Putamen (tissue), 1 donor: ENCODE measurements around the gene MICAL2.

Experiments
- DNase-seq: peaks from one replicate; pipeline ENCODE4 v3.0.0-alpha.2; 2016; ENCODE audit warnings: low spot score

MICAL2 gene

GRCh38 chr11:12077535-12078280 is 32.7 kb upstream of the MICAL2 start:
- no peak for DNase-seq

GRCh38 chr11:12079726-12080556 is 30.4 kb upstream of the MICAL2 start:
- peak; percentile 63 for DNase-seq

- DNase-seq = no peak
Measured at GRCh38 chr11:12083380-12083779, 27.0 kb upstream of the MICAL2 start.

GRCh38 chr11:12084256-12084655 is 26.1 kb upstream of the MICAL2 start:
- DNase-seq = no peak

- DNase-seq = no peak
Measured at GRCh38 chr11:12085371-12086251, 24.8 kb upstream of the MICAL2 start.

GRCh38 chr11:12086271-12087074 is 23.9 kb upstream of the MICAL2 start:
- no peak for DNase-seq

GRCh38 chr11:12087075-12088004 is 23.1 kb upstream of the MICAL2 start:
- no peak for DNase-seq

GRCh38 chr11:12088047-12088481 is 22.3 kb upstream of the MICAL2 start:
- DNase-seq = no peak

GRCh38 chr11:12088531-12088930 is 21.9 kb upstream of the MICAL2 start:
- no peak for DNase-seq

GRCh38 chr11:12089041-12089440 is 21.3 kb upstream of the MICAL2 start:
- no peak for DNase-seq

- DNase-seq = no peak
Measured at GRCh38 chr11:12089473-12089872, 20.9 kb upstream of the MICAL2 start.

GRCh38 chr11:12090061-12090591 is 20.3 kb upstream of the MICAL2 start:
- no peak for DNase-seq

- DNase-seq = no peak
Measured at GRCh38 chr11:12090761-12091258, 19.6 kb upstream of the MICAL2 start.

- DNase-seq = no peak
Measured at GRCh38 chr11:12091956-12092558, 18.3 kb upstream of the MICAL2 start.

GRCh38 chr11:12092714-12093113 is 17.7 kb upstream of the MICAL2 start:
- DNase-seq = no peak

GRCh38 chr11:12094872-12095800 is 15.3 kb upstream of the MICAL2 start:
- no peak for DNase-seq

GRCh38 chr11:12097219-12097618 is 13.2 kb upstream of the MICAL2 start:
- no peak for DNase-seq

GRCh38 chr11:12098601-12099000 is 11.8 kb upstream of the MICAL2 start:
- no peak for DNase-seq
